NCI-H510A (cell line): ENCODE data around the gene BAHCC1.
"Not testable (repeated sequence)": the region's sequence is repeated elsewhere in the genome, so short reads cannot be mapped to it uniquely, and the experiment has no call there.

ENCODE experiments used
- DNase-seq: peaks from one replicate; lab custom pipeline; 2025; lab: John Stamatoyannopoulos, UW

BAHCC1 gene

GRCh38 chr17:81413497-81414135 lies 18.4 kb downstream of the BAHCC1 start:
- no peak for DNase-seq

- no peak for DNase-seq
Observed at GRCh38 chr17:81414756-81415516, 19.7 kb downstream of the BAHCC1 start.

- no peak for DNase-seq
Observed at GRCh38 chr17:81415681-81416080, 20.4 kb downstream of the BAHCC1 start.

- DNase-seq = peak; percentile 73
Observed at GRCh38 chr17:81416612-81417011, 21.4 kb downstream of the BAHCC1 start.

GRCh38 chr17:81417049-81417878 lies 22.0 kb downstream of the BAHCC1 start:
- no peak for DNase-seq

GRCh38 chr17:81417879-81418709 lies 22.8 kb downstream of the BAHCC1 start:
- DNase-seq = no peak

GRCh38 chr17:81418710-81419318 lies 23.6 kb downstream of the BAHCC1 start:
- DNase-seq = no peak

- DNase-seq = peak; percentile 80
Observed at GRCh38 chr17:81419319-81419885, 24.1 kb downstream of the BAHCC1 start.

GRCh38 chr17:81419886-81420768 lies 24.9 kb downstream of the BAHCC1 start:
- no peak for DNase-seq

- DNase-seq = no peak
Observed at GRCh38 chr17:81420769-81421462, 25.7 kb downstream of the BAHCC1 start.

GRCh38 chr17:81422776-81423697 lies 27.8 kb downstream of the BAHCC1 start:
- no peak for DNase-seq

- DNase-seq = no peak
Observed at GRCh38 chr17:81423698-81424071, 28.4 kb downstream of the BAHCC1 start.

- no peak for DNase-seq
Observed at GRCh38 chr17:81424151-81425017, 29.1 kb downstream of the BAHCC1 start.

GRCh38 chr17:81425041-81425440 lies 29.8 kb downstream of the BAHCC1 start:
- not testable (repeated sequence) for DNase-seq

GRCh38 chr17:81425716-81426392 lies 30.6 kb downstream of the BAHCC1 start:
- not testable (repeated sequence) for DNase-seq

- DNase-seq = no peak
Observed at GRCh38 chr17:81426393-81427172, 31.3 kb downstream of the BAHCC1 start.
